ENCODE measurements around the gene PUM2. TPM values are rescaled to one million over a fixed set of nuclear protein-coding genes. Genes with fewer than 3 reads are reported as not detected.

The PUM2 gene
- total RNA-seq, 4 donors from 2014 or later = 62.0 to 78.2 (median 73.5) TPM

- H3K27me3 ChIP-seq = no peaks in the 10 kb centered on the region
- H3K36me3 ChIP-seq = no peaks in the 10 kb centered on the region
- no peak overlapping the region for H3K4me3 ChIP-seq
- no peaks in the 10 kb centered on the region for H3K4me1 ChIP-seq
- 59 to 73% methylated on average over 6 to 10 of the region's 10 CpGs for WGBS, 2 donors
- no peaks in the 10 kb centered on the region for H3K9me3 ChIP-seq
- no peak overlapping the region for H3K27ac ChIP-seq
- no peak for TF ChIP-seq EP300 (IDR thresholded peaks at IDR 0.05)
- TF ChIP-seq POLR2A (IDR thresholded peaks at IDR 0.05) = no peak
- TF ChIP-seq CTCF (IDR thresholded peaks at IDR 0.05) = no peak
- no peak for DNase-seq (ENCODE audit: low spot score in 2 of 2)
Observed at GRCh38 chr2:20205915-20206524, 144.6 kb downstream of the PUM2 start.

- DNase-seq (ENCODE audit: low spot score in 2 of 2) = no peak
- no peaks in the 10 kb centered on the region for H3K36me3 ChIP-seq
- H3K9me3 ChIP-seq = no peaks in the 10 kb centered on the region
- H3K4me1 ChIP-seq = no peaks in the 10 kb centered on the region
- WGBS, 2 donors = 80 to 95% methylated on average over 7 of the region's 7 CpGs
- no peak overlapping the region for H3K4me3 ChIP-seq
- no peak for TF ChIP-seq POLR2A (IDR thresholded peaks at IDR 0.05)
- TF ChIP-seq CTCF (IDR thresholded peaks at IDR 0.05) = no peak
- TF ChIP-seq EP300 (IDR thresholded peaks at IDR 0.05) = no peak
- H3K27me3 ChIP-seq = no peaks in the 10 kb centered on the region
- H3K27ac ChIP-seq = no peak overlapping the region
Observed at GRCh38 chr2:20205069-20205468, 145.6 kb downstream of the PUM2 start.

- Histone ChIP-seq H3K4me1 (no peaks in the 10 kb centered on the region), H3K4me3 (no peak overlapping the region), H3K36me3 (no peaks in the 10 kb centered on the region), H3K27ac (no peak overlapping the region), H3K9me3 (no peaks in the 10 kb centered on the region), H3K27me3 (no peaks in the 10 kb centered on the region)
- TF ChIP-seq CTCF (IDR thresholded peaks at IDR 0.05) (no peak), EP300 (IDR thresholded peaks at IDR 0.05) (no peak), POLR2A (IDR thresholded peaks at IDR 0.05) (no peak)
- 83 to 86% methylated on average over 9 to 15 of the region's 17 CpGs for WGBS, 2 donors
- DNase-seq (ENCODE audit: low spot score in 2 of 2) = no peak
Observed at GRCh38 chr2:20203521-20204225, 147.0 kb downstream of the PUM2 start.

- Histone ChIP-seq H3K27me3 (no peaks in the 10 kb centered on the region), H3K9me3 (no peaks in the 10 kb centered on the region), H3K4me1 (no peaks in the 10 kb centered on the region), H3K4me3 (no peak overlapping the region), H3K36me3 (no peaks in the 10 kb centered on the region), H3K27ac (no peak overlapping the region)
- no peak for DNase-seq (ENCODE audit: low spot score in 2 of 2)
- whole genome bisulfite sequencing, 2 donors = 96% methylated on average over 6 to 10 of the region's 10 CpGs
- no peak for TF ChIP-seq POLR2A (IDR thresholded peaks at IDR 0.05)
- no peak for TF ChIP-seq EP300 (IDR thresholded peaks at IDR 0.05)
- no peak for TF ChIP-seq CTCF (IDR thresholded peaks at IDR 0.05)
Observed at GRCh38 chr2:20203072-20203471, 147.6 kb downstream of the PUM2 start.

GRCh38 chr2:20201671-20202070, 149.0 kb downstream of the PUM2 start:
- no peak overlapping the region for H3K27ac ChIP-seq
- DNase-seq (ENCODE audit: low spot score in 2 of 2) = no peak
- no peaks in the 10 kb centered on the region for H3K4me1 ChIP-seq

More at GRCh38 chr2:20201671-20202070, 149.0 kb downstream of the PUM2 start:
- no peak for TF ChIP-seq CTCF (IDR thresholded peaks at IDR 0.05)
- TF ChIP-seq POLR2A (IDR thresholded peaks at IDR 0.05) = no peak
- TF ChIP-seq EP300 (IDR thresholded peaks at IDR 0.05) = no peak
- no peaks in the 10 kb centered on the region for H3K9me3 ChIP-seq
- no peak overlapping the region for H3K4me3 ChIP-seq
- H3K36me3 ChIP-seq = no peaks in the 10 kb centered on the region
- H3K27me3 ChIP-seq = no peaks in the 10 kb centered on the region
- 81 to 90% methylated on average over 16 to 17 of the region's 17 CpGs for WGBS, 2 donors

Measured in tibial nerve (tissue), 4 donors.